H1 (cell line): ENCODE results near the gene PDCD6IP. TPM values are rescaled to one million over a fixed set of nuclear protein-coding genes. Genes with fewer than 3 reads are reported as not detected.

Experiments
- CTCF ChIA-PET: fragments of 300-600 bp; sonication (Branson Sonifier 250); formaldehyde crosslinking; loops from one replicate; lab custom pipeline; 2021; ENCODE audit not compliant: partially characterized antibody; lab: Charles Lee
- POLR2A ChIA-PET: fragments of 300-600 bp; sonication (Branson Sonifier 250); formaldehyde crosslinking; loops from one replicate; lab custom pipeline; 2021; ENCODE audit warnings: inconsistent platforms; ENCODE audit not compliant: partially characterized antibody; lab: Charles Lee
- DNase-seq, 2 experiments: peaks; one replicate each; pipeline versions ENCODE4 v3.0.0 to v3.0.0-alpha.2; 2010 to 2022; ENCODE audit warnings: low spot score in 2 of 2, low read depth in 1 of 2, mixed read lengths in 1 of 2
- FAIRE-seq: peaks from 2 replicates; lab custom pipeline; 2011; peaks lifted over from hg19 to GRCh38; lab: Jason Lieb, UNC
- H2AFZ ChIP-seq: 2 replicates; pipeline ENCODE4 v1.8.1; 2012; ENCODE audit warnings: low read length, inconsistent platforms
- H2AK5ac ChIP-seq: 2 replicates; pipeline ENCODE4 v1.6.1; 2013; ENCODE audit warnings: low read depth, low read length
- H2BK120ac ChIP-seq: replicated peaks from 2 replicates; pipeline ENCODE3; 2013; ENCODE audit warnings: low read depth, low read length, inconsistent platforms
- H2BK12ac ChIP-seq: 2 replicates; pipeline ENCODE4 v1.6.1; 2013; ENCODE audit warnings: low read depth, low read length
- H2BK15ac ChIP-seq: 2 replicates; pipeline ENCODE4 v1.6.1; 2013; ENCODE audit warnings: low read length
- H2BK20ac ChIP-seq: 2 replicates; pipeline ENCODE4 v1.6.1; 2013; ENCODE audit warnings: low read length
- H2BK5ac ChIP-seq: 2 replicates; pipeline ENCODE4 v1.6.1; 2013; ENCODE audit warnings: low read depth, low read length
- H3K14ac ChIP-seq: 2 replicates; pipeline ENCODE4 v1.6.1; 2013; ENCODE audit warnings: inconsistent platforms; ENCODE audit not compliant: insufficient read length
- H3K18ac ChIP-seq: 2 replicates; pipeline ENCODE4 v1.6.1; 2013; ENCODE audit warnings: low read length; ENCODE audit errors: extremely low read depth
- H3K23ac ChIP-seq: 2 replicates; pipeline ENCODE4 v1.6.1; 2013; ENCODE audit warnings: inconsistent platforms; ENCODE audit not compliant: insufficient read length
- H3K23me2 ChIP-seq: 2 replicates; pipeline ENCODE4 v1.6.1; 2013; ENCODE audit warnings: low read depth, low read length
- H3K27ac ChIP-seq: 2 replicates; pipeline ENCODE4 v1.6.1; 2011; ENCODE audit warnings: low read depth, low read length, inconsistent platforms
- H3K27me3 ChIP-seq, 4 experiments: replicated peaks in 1 of 4; 1 replicate in 1 of 4; 2 replicates in 3 of 4; pipeline versions ENCODE4 v1.6.1 to v1.8.1; 2011 to 2013; ENCODE audit warnings: low read length in 3 of 4, mild to moderate bottlenecking in 3 of 4, inconsistent platforms in 2 of 4, mixed read lengths in 2 of 4, moderate library complexity in 1 of 4; ENCODE audit not compliant: control insufficient read depth in 3 of 4, insufficient read depth in 3 of 4; ENCODE audit errors: extremely low read depth in 1 of 4
- H3K36me3 ChIP-seq, 4 experiments: 2 replicates each; pipeline versions ENCODE4 v1.6.1 to v1.8.1; 2011 to 2013; ENCODE audit warnings: mild to moderate bottlenecking in 4 of 4, low read length in 3 of 4, moderate library complexity in 2 of 4, control low read depth in 1 of 4, inconsistent platforms in 1 of 4; ENCODE audit not compliant: insufficient read depth in 4 of 4, control insufficient read depth in 2 of 4
- H3K4ac ChIP-seq: replicated peaks from 2 replicates; pipeline ENCODE3; 2013; ENCODE audit warnings: low read length, low read depth, mixed read lengths, inconsistent platforms; ENCODE audit not compliant: insufficient read length
- H3K4me1 ChIP-seq, 4 experiments: replicated peaks in 1 of 4; 1 replicate in 1 of 4; 2 replicates in 3 of 4; pipeline versions ENCODE4 v1.6.1 to v1.8.1; 2011 to 2013; ENCODE audit warnings: low read length in 3 of 4, inconsistent platforms in 2 of 4, mixed read lengths in 1 of 4; ENCODE audit not compliant: insufficient read depth in 4 of 4, control insufficient read depth in 3 of 4
- H3K4me2 ChIP-seq, 2 experiments: 2 replicates each; pipeline versions ENCODE4 v1.6.1 to v1.8.1; 2011 to 2013; ENCODE audit warnings: low read depth in 2 of 2, low read length in 2 of 2, control low read depth in 1 of 2, inconsistent platforms in 1 of 2, mild to moderate bottlenecking in 1 of 2; ENCODE audit not compliant: insufficient read depth in 1 of 2
- H3K4me3 ChIP-seq, 4 experiments: fragments of 200-600, 300-600 bp in 1 of 4; sonication (generic), shearing (Covaris generic), sonication (Bioruptor Twin) in 1 of 4; 2 replicates each; pipeline versions ENCODE4 v1.5.1 to v1.8.1; 2011 to 2016; ENCODE audit warnings: low read length in 4 of 4, low read depth in 3 of 4, control low read depth in 2 of 4, inconsistent platforms in 2 of 4, mild to moderate bottlenecking in 2 of 4, mixed read lengths in 1 of 4, moderate library complexity in 1 of 4; ENCODE audit not compliant: insufficient read depth in 2 of 4; ENCODE audit errors: extremely low read depth in 1 of 4
- H3K56ac ChIP-seq: replicated peaks from 2 replicates; pipeline ENCODE3; 2013; ENCODE audit warnings: low read depth, mild to moderate bottlenecking, mixed read lengths, low read length, inconsistent platforms; ENCODE audit not compliant: insufficient read length
- H3K79me1 ChIP-seq: 2 replicates; pipeline ENCODE4 v1.6.1; 2013; ENCODE audit warnings: low read depth, low read length, control low read depth
- H3K79me2 ChIP-seq, 2 experiments: 2 replicates each; pipeline versions ENCODE4 v1.6.1 to v1.8.1; 2012 to 2013; ENCODE audit warnings: low read length in 2 of 2, mild to moderate bottlenecking in 2 of 2, inconsistent platforms in 1 of 2; ENCODE audit not compliant: insufficient read depth in 2 of 2, control insufficient read depth in 1 of 2
- H3K9ac ChIP-seq, 4 experiments: replicated peaks in 1 of 4; 1 replicate in 1 of 4; 2 replicates in 3 of 4; pipeline versions ENCODE4 v1.6.1 to v1.8.1; 2011 to 2013; ENCODE audit warnings: low read depth in 3 of 4, low read length in 3 of 4, control low read depth in 2 of 4, mild to moderate bottlenecking in 2 of 4, moderate library complexity in 2 of 4, inconsistent platforms in 1 of 4; ENCODE audit errors: extremely low read depth in 1 of 4
- H3K9me3 ChIP-seq, 2 experiments: 2 replicates each; pipeline versions ENCODE4 v1.6.1 to v1.8.1; 2012 to 2013; ENCODE audit warnings: mild to moderate bottlenecking in 2 of 2, moderate library complexity in 2 of 2, control low read depth in 1 of 2, inconsistent platforms in 1 of 2, low read depth in 1 of 2, low read length in 1 of 2, mixed read lengths in 1 of 2; ENCODE audit not compliant: insufficient read depth in 2 of 2
- H4K20me1 ChIP-seq, 2 experiments: replicated peaks in 1 of 2; 2 replicates each; pipeline versions ENCODE3 to v1.8.1; 2011 to 2013; ENCODE audit warnings: inconsistent platforms in 2 of 2, low read length in 2 of 2, mild to moderate bottlenecking in 1 of 2; ENCODE audit not compliant: insufficient read depth in 2 of 2, control insufficient read depth in 1 of 2
- H4K5ac ChIP-seq: 2 replicates; pipeline ENCODE4 v1.6.1; 2013; ENCODE audit warnings: low read length, low read depth, mixed read lengths, inconsistent platforms; ENCODE audit not compliant: insufficient read length
- H4K8ac ChIP-seq: 2 replicates; pipeline ENCODE4 v1.8.0; 2013; ENCODE audit warnings: mild to moderate bottlenecking, moderate library complexity, low read length, inconsistent platforms; ENCODE audit not compliant: insufficient read depth; ENCODE audit errors: extremely low read depth
- H4K91ac ChIP-seq: replicated peaks from 2 replicates; pipeline ENCODE3; 2013; ENCODE audit warnings: low read length, mixed read lengths, inconsistent platforms; ENCODE audit not compliant: insufficient read length
- ASH2L ChIP-seq: fragments of 200-600, 300-600 bp; sonication (generic); IDR thresholded peaks from one replicate; pipeline ENCODE4 v1.7.1; 2017; ENCODE audit warnings: low read length
- CREB1 ChIP-seq: IDR thresholded peaks from 2 replicates; pipeline ENCODE4 v1.6.1; 2012; ENCODE audit warnings: inconsistent platforms
- CTCF ChIP-seq, 3 experiments: IDR thresholded peaks; 1 replicate in 2 of 3; 2 replicates in 1 of 3; pipeline versions ENCODE4 v1.5.1 to v1.6.1; 2011; ENCODE audit warnings: low read length in 3 of 3, mild to moderate bottlenecking in 3 of 3, inconsistent platforms in 2 of 3, low read depth in 1 of 3, moderate library complexity in 1 of 3; ENCODE audit not compliant: insufficient read depth in 1 of 3; ENCODE audit errors: control extremely low read depth in 1 of 3
- EGR1 ChIP-seq: IDR thresholded peaks from 2 replicates; pipeline ENCODE4 v1.6.1; 2011; ENCODE audit warnings: low read depth, low read length, borderline replicate concordance
- HDAC6 ChIP-seq: IDR thresholded peaks from one replicate; pipeline ENCODE4 v1.7.1; 2012; ENCODE audit warnings: low read depth, mild to moderate bottlenecking, inconsistent platforms, low read length, moderate library complexity
- RBBP5 ChIP-seq: IDR thresholded peaks from 2 replicates; pipeline ENCODE4 v1.7.1; 2012; ENCODE audit warnings: low read depth, mild to moderate bottlenecking, inconsistent platforms, low read length, moderate library complexity, borderline replicate concordance
- TAF7 ChIP-seq: optimal IDR thresholded peaks from 2 replicates; pipeline ENCODE3; 2011; ENCODE audit warnings: low read depth, mild to moderate bottlenecking, inconsistent platforms, low read length, moderate library complexity, borderline replicate concordance
- WGBS, 2 experiments: shearing (Covaris generic) in 1 of 2; methylation state at CpG; one replicate each; pipeline versions ENCODE4 v1.1.6 to v1.1.7; 2013 to 2015; ENCODE audit warnings: low lambda C conversion rate in 2 of 2, mixed read lengths in 2 of 2, inconsistent platforms in 1 of 2, low coverage in 1 of 2, missing lambda C conversion rate in 1 of 2; ENCODE audit not compliant: insufficient replicate concordance in 2 of 2, insufficient coverage in 1 of 2, insufficient read length in 1 of 2; ENCODE audit errors: extremely low coverage in 1 of 2, missing lambda C conversion rate in 1 of 2; 5-methylcytosine and 5-hydroxymethylcytosine counted together
- polyA plus RNA-seq, 7 experiments: library from polyadenylated mRNA; depleted of rRNA in 3 of 7; stranded (reverse) in 5 of 7; unstranded in 2 of 7; fragments of >200 nt in 5 of 7; fragments of 200-250 nt in 2 of 7; gene quantifications; 1 replicate in 5 of 7; 2 replicates in 1 of 7; 4 replicates in 1 of 7; pipeline versions ENCODE4 v1.2.1 to v1.2.3, GENCODE V29; 2011 to 2013; ENCODE audit warnings: missing spikeins in 2 of 7, mixed read lengths in 2 of 7
- total RNA-seq: library from RNA; stranded (reverse); fragmentation: NEBNext Ultra II Directional; extraction: Animal tissue kit (Norgen Biotek cat#: 25700); gene quantifications from 2 replicates; pipeline ENCODE4 v1.2.1, GENCODE V29; 2021

PDCD6IP gene
- total and polyA plus RNA-seq, 2 of the 8 experiments (the other 6 are each of a cell fraction or from before 2014, with no cell fraction given), result 61.7 to 155 TPM

GRCh38 chr3:33900809-33901505 is 102.5 kb downstream of the PDCD6IP start:
- Histone ChIP-seq H3K23me2 (no peaks in the 10 kb centered on the region), H3K4me2 (no peak overlapping the region), H4K5ac (no peak overlapping the region), H2AFZ (no peak overlapping the region), H3K4me1 (no peaks in the 10 kb centered on the region), H3K79me1 (no peaks in the 10 kb centered on the region), H4K8ac (no peak overlapping the region), H2BK5ac (no peak overlapping the region), H2BK12ac (no peak overlapping the region), H3K9me3 (no peaks in the 10 kb centered on the region), H3K4ac (no peak overlapping the region), H3K18ac (no peak overlapping the region), H4K20me1 (no peaks in the 10 kb centered on the region), H4K91ac (no peak overlapping the region), H3K56ac (no peak overlapping the region), H2BK20ac (no peak overlapping the region), H2BK15ac (no peak overlapping the region), H3K27ac (no peak overlapping the region; the same call in 1 of the 2 replicates), H3K14ac (no peak overlapping the region), H2AK5ac (no peak overlapping the region), H3K9ac (no peak overlapping the region), H3K36me3 (no peaks in the 10 kb centered on the region), H3K79me2 (no peaks in the 10 kb centered on the region), H2BK120ac (no peak overlapping the region), H3K4me3 (no peak overlapping the region), H3K23ac (no peak overlapping the region), H3K27me3 (no peaks in the 10 kb centered on the region)
- DNase-seq (no peak), FAIRE-seq (no peak)
- TF ChIP-seq EGR1, result no peak
- TF ChIP-seq TAF7, result no peak
- TF ChIP-seq HDAC6, result no peak
- no peak for TF ChIP-seq RBBP5
- no peak for TF ChIP-seq CTCF (IDR thresholded peaks at IDR 0.05; ENCODE audit: control extremely low read depth in 1 of 3, insufficient read depth in 1 of 3, low read depth in 1 of 3, low read length in 3 of 3)
- TF ChIP-seq ASH2L, result no peak
- TF ChIP-seq CREB1, result no peak
- POLR2A ChIA-PET, result no interaction called here
- CTCF ChIA-PET, result interaction anchor here (1.7 kb wide), 1 partner anchor 18 kb away, joined by 6 read pairs; no protein-coding TSS in a partner anchor
- WGBS, 2 experiments, result 80% methylated on average over 11 of the region's 11 CpGs; no CpG with 5 or more reads in 1 of the 2 experiments
